H9 (cell line): ENCODE measurements around the gene BLOC1S6. TPM values are rescaled to one million over a fixed set of nuclear protein-coding genes. Genes with fewer than 3 reads are reported as not detected.

ENCODE experiments used
- DNase-seq: peaks from one replicate; pipeline ENCODE4 v3.0.0-alpha.2; 2017
- H2AFZ ChIP-seq: one replicate; pipeline ENCODE4 v1.6.1; 2013; ENCODE audit warnings: mild to moderate bottlenecking, low read length, control low read depth, moderate library complexity
- H2AK5ac ChIP-seq: 2 replicates; pipeline ENCODE4 v1.6.1; 2013; ENCODE audit warnings: low read length, control low read depth, mixed read lengths; ENCODE audit not compliant: insufficient read length
- H2BK120ac ChIP-seq: one replicate; pipeline ENCODE4 v1.6.1; 2013; ENCODE audit warnings: low read depth, mild to moderate bottlenecking, low read length, control low read depth, inconsistent platforms; ENCODE audit not compliant: poor library complexity, severe bottlenecking
- H2BK12ac ChIP-seq: 2 replicates; pipeline ENCODE4 v1.6.1; 2013; ENCODE audit warnings: low read length, control low read depth, mixed read lengths, low read depth; ENCODE audit not compliant: insufficient read length
- H2BK15ac ChIP-seq: 2 replicates; pipeline ENCODE4 v1.6.1; 2013; ENCODE audit warnings: low read depth, low read length, control low read depth
- H2BK20ac ChIP-seq: one replicate; pipeline ENCODE4 v1.6.1; 2013; ENCODE audit warnings: low read depth, mild to moderate bottlenecking, low read length, control low read depth, inconsistent platforms; ENCODE audit not compliant: poor library complexity, severe bottlenecking
- H2BK5ac ChIP-seq: 2 replicates; pipeline ENCODE4 v1.6.1; 2013; ENCODE audit warnings: low read length, control low read depth, mixed read lengths; ENCODE audit not compliant: insufficient read length
- H3K14ac ChIP-seq: 2 replicates; pipeline ENCODE4 v1.6.1; 2013; ENCODE audit warnings: low read length, control low read depth; ENCODE audit not compliant: insufficient read depth
- H3K18ac ChIP-seq: 2 replicates; pipeline ENCODE4 v1.6.1; 2013; ENCODE audit warnings: low read depth, mild to moderate bottlenecking, mixed read lengths, low read length, control low read depth; ENCODE audit not compliant: insufficient read length
- H3K23ac ChIP-seq: 2 replicates; pipeline ENCODE4 v1.6.1; 2013; ENCODE audit warnings: low read length, control low read depth, mixed read lengths, low read depth; ENCODE audit not compliant: insufficient read length
- H3K23me2 ChIP-seq: 2 replicates; pipeline ENCODE4 v1.6.1; 2013; ENCODE audit warnings: low read depth, mild to moderate bottlenecking, mixed read lengths, low read length, control low read depth; ENCODE audit not compliant: insufficient read length, poor library complexity, severe bottlenecking
- H3K27ac ChIP-seq: 2 replicates; pipeline ENCODE4 v1.5.1; 2013; ENCODE audit warnings: low read length, control low read depth, mixed read lengths, low read depth; ENCODE audit not compliant: insufficient read length
- H3K27me3 ChIP-seq: 2 replicates; pipeline ENCODE4 v1.6.1; 2013; ENCODE audit warnings: low read length, control low read depth, inconsistent platforms; ENCODE audit not compliant: insufficient read depth
- H3K4ac ChIP-seq: 2 replicates; pipeline ENCODE4 v1.6.1; 2013; ENCODE audit warnings: low read depth, mild to moderate bottlenecking, control low read depth, inconsistent platforms, low read length, moderate library complexity
- H3K4me1 ChIP-seq: 2 replicates; pipeline ENCODE4 v1.6.1; 2013; ENCODE audit warnings: low read length, control low read depth, inconsistent platforms; ENCODE audit not compliant: insufficient read depth
- H3K4me2 ChIP-seq: 2 replicates; pipeline ENCODE4 v1.6.1; 2013; ENCODE audit warnings: low read length, control low read depth, mixed read lengths; ENCODE audit not compliant: insufficient read length, insufficient read depth
- H3K56ac ChIP-seq: 2 replicates; pipeline ENCODE4 v1.6.1; 2013; ENCODE audit warnings: low read depth, mild to moderate bottlenecking, mixed read lengths, low read length, control low read depth; ENCODE audit not compliant: insufficient read length
- H3K79me1 ChIP-seq: 2 replicates; pipeline ENCODE4 v1.6.1; 2013; ENCODE audit warnings: low read depth, mild to moderate bottlenecking, moderate library complexity, low read length, control low read depth, inconsistent platforms; ENCODE audit not compliant: insufficient read depth, poor library complexity, severe bottlenecking
- H3K79me2 ChIP-seq: 2 replicates; pipeline ENCODE4 v1.6.1; 2013; ENCODE audit warnings: low read length, control low read depth, inconsistent platforms; ENCODE audit not compliant: insufficient read depth
- H3K9ac ChIP-seq: 2 replicates; pipeline ENCODE4 v1.6.1; 2013; ENCODE audit warnings: low read length, control low read depth, mixed read lengths; ENCODE audit not compliant: insufficient read length; ENCODE audit errors: extremely low read depth
- H3K9me3 ChIP-seq: one replicate; pipeline ENCODE4 v1.6.1; 2013; ENCODE audit warnings: low read depth, low read length, inconsistent platforms; ENCODE audit not compliant: control insufficient read depth
- H3T11ph ChIP-seq: one replicate; pipeline ENCODE4 v1.6.1; 2013; ENCODE audit warnings: mild to moderate bottlenecking, low read length, control low read depth, inconsistent platforms
- H4K20me1 ChIP-seq: one replicate; pipeline ENCODE4 v1.6.1; 2013; ENCODE audit not compliant: control insufficient read depth, insufficient read length, insufficient read depth
- H4K5ac ChIP-seq: 2 replicates; pipeline ENCODE4 v1.6.1; 2013; ENCODE audit warnings: low read depth, mild to moderate bottlenecking, mixed read lengths, low read length, control low read depth; ENCODE audit not compliant: insufficient read length
- H4K8ac ChIP-seq: replicated peaks from 2 replicates; pipeline ENCODE4 v1.6.1; 2013; ENCODE audit warnings: low read length, control low read depth, mixed read lengths, low read depth; ENCODE audit not compliant: insufficient read length
- H4K91ac ChIP-seq: 2 replicates; pipeline ENCODE4 v1.6.1; 2013; ENCODE audit warnings: low read depth, mild to moderate bottlenecking, moderate library complexity, mixed read lengths, low read length, control low read depth; ENCODE audit not compliant: insufficient read length
- H3K27ac Mint-ChIP-seq, 3 experiments: 2 replicates in 2 of 3; 3 replicates in 1 of 3; pipeline ENCODE4 v1.8.0; 2020 to 2021; ENCODE audit warnings: mixed read lengths in 3 of 3, mild to moderate bottlenecking in 1 of 3, moderate library complexity in 1 of 3
- H3K27me3 Mint-ChIP-seq: 2 replicates; pipeline ENCODE4 v1.8.0; 2021; ENCODE audit warnings: low read depth, mild to moderate bottlenecking, moderate library complexity, mixed read lengths
- H3K36me3 Mint-ChIP-seq, 3 experiments: 2 replicates in 2 of 3; 3 replicates in 1 of 3; pipeline ENCODE4 v1.8.0; 2020 to 2021; ENCODE audit warnings: low read depth in 3 of 3, mixed read lengths in 3 of 3; ENCODE audit not compliant: insufficient read depth in 1 of 3
- H3K4me1 Mint-ChIP-seq, 2 experiments: 2 replicates each; pipeline ENCODE4 v1.8.0; 2020; ENCODE audit warnings: mixed read lengths in 2 of 2
- H3K4me3 Mint-ChIP-seq, 2 experiments: 2 replicates in 1 of 2; 3 replicates in 1 of 2; pipeline ENCODE4 v1.8.0; 2020 to 2021; ENCODE audit warnings: mild to moderate bottlenecking in 2 of 2, mixed read lengths in 2 of 2, moderate library complexity in 1 of 2
- H3K9me3 Mint-ChIP-seq, 2 experiments: 2 replicates in 1 of 2; 3 replicates in 1 of 2; pipeline ENCODE4 v1.8.0; 2020; ENCODE audit warnings: mild to moderate bottlenecking in 2 of 2, mixed read lengths in 2 of 2, moderate library complexity in 1 of 2
- CTCF ChIP-seq: fragments of 200-600 bp; sonication (generic); conservative IDR thresholded peaks from 3 replicates; pipeline ENCODE4 v1.8.0; 2021; ENCODE audit warnings: antibody characterized with exemption, mild to moderate bottlenecking
- WGBS: extraction: QIAGEN DNeasy Blood & Tissue Kit; methylation state at CpG from one replicate; pipeline ENCODE4 v1.1.7; 2013; ENCODE audit warnings: missing lambda C conversion rate, low lambda C conversion rate, mixed read lengths; ENCODE audit not compliant: insufficient read length; ENCODE audit errors: extremely low coverage; 5-methylcytosine and 5-hydroxymethylcytosine counted together
- long read RNA-seq: library from polyadenylated mRNA; unstranded; transcript quantifications from one replicate; pipeline ENCODE4 v2.0.0, GENCODE V29; 2020
- total RNA-seq: library from RNA; stranded (reverse); gene quantifications from 2 replicates; pipeline ENCODE4 v1.2.1, GENCODE V29; 2021

Gene BLOC1S6
- total RNA-seq, result 36.9 and 39.7 TPM in 2 replicates
- long read RNA-seq, full-length matches to known transcripts, result 183 of 197 reads
- long read RNA-seq, partial matches to known transcripts, result 7 of 197 reads
- long read RNA-seq, other reads (novel, unspliced or antisense), result 7 of 197 reads

- Histone ChIP-seq H2BK15ac (no peak within 1 kb of the TSS), H3K27ac (peak within 1 kb of the TSS; percentile 94), H2BK12ac (peak within 1 kb of the TSS; percentile 17), H3K27me3 (no peaks in the 10 kb centered on the region), H4K8ac (peak within 1 kb of the TSS; percentile 96), H4K5ac (peak within 1 kb of the TSS; percentile 87), H3T11ph (peak within 1 kb of the TSS; percentile 97), H3K23me2 (peaks cover 11% of the 10 kb centered on the region), H3K4ac (peak within 1 kb of the TSS; percentile 83; the same call in 1 of the 2 replicates), H3K9me3 (no peaks in the 10 kb centered on the region), H3K56ac (peak within 1 kb of the TSS; percentile 68), H3K9ac (peak within 1 kb of the TSS; percentile 96), H3K18ac (peak within 1 kb of the TSS; percentile 100), H2AFZ (no peak within 1 kb of the TSS), H2BK120ac (peak within 1 kb of the TSS; percentile 99), H4K20me1 (peaks cover 2% of the 10 kb centered on the region), H3K4me1 (0 out of 2 replicates have a peak, but pooled peaks cover 3% of the 10 kb centered on the region), H2BK5ac (peak within 1 kb of the TSS; percentile 98), H3K23ac (peak within 1 kb of the TSS; percentile 87), H3K4me2 (peak within 1 kb of the TSS; percentile 98), H4K91ac (peak within 1 kb of the TSS; percentile 27), H2AK5ac (peak within 1 kb of the TSS; percentile 86), H3K14ac (peak within 1 kb of the TSS; percentile 100), H3K79me2 (peaks cover 5% of the 10 kb centered on the region; the same call in 1 of the 2 replicates), H3K79me1 (peaks cover 7% of the 10 kb centered on the region), H2BK20ac (no peak within 1 kb of the TSS)
- peak within 1 kb of the TSS; percentile 97 to 98 for H3K4me3 Mint-ChIP-seq
- no peak for TF ChIP-seq CTCF
- WGBS, result no CpG with 5 or more reads among the region's 62 CpGs
- no peaks in the 10 kb centered on the region; a peak in 1 of 5 replicates for H3K9me3 Mint-ChIP-seq
- H3K36me3 Mint-ChIP-seq, result peaks cover 0 to 3% (median 2%) of the 10 kb centered on the region in 3 experiments; a peak in 1 of 7 replicates
- peaks cover 4% of the 10 kb centered on the region for H3K27me3 Mint-ChIP-seq
- DNase-seq, result peak; percentile 93
- H3K4me1 Mint-ChIP-seq, result peaks cover 22 to 23% of the 10 kb centered on the region in 2 experiments
- H3K27ac Mint-ChIP-seq, result peak within 1 kb of the TSS; percentile 100
These were observed at the start of gene BLOC1S6 for GRCh38 chr15:45587095-45587862. Gene BLOC1S6 (plus strand): TSS chr15:45587379. CDS start chr15:45587444, 65 bp downstream.
